Sigmoid colon (tissue), 7 donors: ENCODE data around the gene CEP70. TPM values are rescaled to one million over a fixed set of nuclear protein-coding genes. Genes with fewer than 3 reads are reported as not detected.

Source experiments
- DNase-seq: peaks from one replicate; pipeline ENCODE4 v3.0.0-alpha.2; 2019
- H3K27ac ChIP-seq, 4 donors: fragments of 200-600 bp; sonication (generic); one replicate each; pipeline ENCODE4 v1.5.1; 2016 to 2019; ENCODE audit warnings: mild to moderate bottlenecking in 1 of 4
- H3K27me3 ChIP-seq, 3 donors: fragments of 200-600 bp; sonication (generic); one replicate each; pipeline ENCODE4 v1.5.1; 2019; ENCODE audit warnings: mild to moderate bottlenecking in 1 of 3
- H3K36me3 ChIP-seq, 4 donors: fragments of 200-600 bp; sonication (generic); one replicate each; pipeline ENCODE4 v1.5.1; 2016 to 2019
- H3K4me1 ChIP-seq, 4 donors: fragments of 200-600 bp; sonication (generic); one replicate each; pipeline ENCODE4 v1.5.1; 2017 to 2019
- H3K4me3 ChIP-seq, 4 donors: fragments of 200-600 bp; sonication (generic); one replicate each; pipeline ENCODE4 v1.5.1; 2017 to 2019; ENCODE audit warnings: mild to moderate bottlenecking in 2 of 4, moderate library complexity in 1 of 4
- H3K9me3 ChIP-seq, 4 donors: fragments of 200-600 bp in 3 of 4; sonication (generic) in 3 of 4; one replicate each; pipeline versions ENCODE4 v1.5.1 to v1.6.1; 2013 to 2019
- EP300 ChIP-seq, 4 donors: sonication (generic); formaldehyde crosslinking; IDR thresholded peaks; one replicate each; pipeline ENCODE4 v1.6.1; 2017; ENCODE audit warnings: antibody characterized with exemption in 4 of 4
- POLR2A ChIP-seq, 2 donors: fragments of 450-650 bp; IDR thresholded peaks; one replicate each; pipeline ENCODE4 v1.6.1; 2016; ENCODE audit warnings: antibody characterized with exemption in 2 of 2, mild to moderate bottlenecking in 2 of 2, moderate library complexity in 2 of 2
- POLR2AphosphoS5 ChIP-seq, 4 donors: sonication (generic); formaldehyde crosslinking; IDR thresholded peaks; one replicate each; pipeline ENCODE4 v1.6.1; 2017; ENCODE audit warnings: antibody characterized with exemption in 4 of 4
- WGBS, 2 donors: extraction: QIAGEN DNeasy Blood & Tissue Kit; methylation state at CpG; one replicate each; pipeline ENCODE4 v1.1.7; 2013; 5-methylcytosine and 5-hydroxymethylcytosine counted together
- intact Hi-C: fragments of 100-400 bp; cut with DNase I; formaldehyde crosslinking; loops from one replicate; pipeline ENCODE4 v1.15.1; 2023
- polyA plus RNA-seq, 3 donors: library from polyadenylated mRNA; stranded (reverse); fragments of 200-250 nt; gene quantifications; one replicate each; pipeline ENCODE4 v1.2.3, GENCODE V29; 2013
- total RNA-seq, 4 donors: library from RNA; depleted of rRNA; stranded (reverse); fragments of >200 nt; gene quantifications; one replicate each; pipeline ENCODE4 v1.1.0, GENCODE V29; 2016
- TF ChIP-seq, protein P1 (sequence below), 4 experiments: fragments of 450-650 bp in 3 of 4; fragments of 200-600 bp in 1 of 4; IDR thresholded peaks; one replicate each; pipeline ENCODE4 v1.5.1; 2016 to 2019; ENCODE audit warnings: antibody characterized with exemption in 4 of 4, mild to moderate bottlenecking in 3 of 4, moderate library complexity in 2 of 4
- donor health status: healthy with polysubstance abuse.
- donor health status: Bipolar disorder and iron deficiency.
- donor health status: healthy.

Gene CEP70
- total and polyA plus RNA-seq, 7 donors = 12.0 to 77.2 (median 42.6) TPM

DNA sequence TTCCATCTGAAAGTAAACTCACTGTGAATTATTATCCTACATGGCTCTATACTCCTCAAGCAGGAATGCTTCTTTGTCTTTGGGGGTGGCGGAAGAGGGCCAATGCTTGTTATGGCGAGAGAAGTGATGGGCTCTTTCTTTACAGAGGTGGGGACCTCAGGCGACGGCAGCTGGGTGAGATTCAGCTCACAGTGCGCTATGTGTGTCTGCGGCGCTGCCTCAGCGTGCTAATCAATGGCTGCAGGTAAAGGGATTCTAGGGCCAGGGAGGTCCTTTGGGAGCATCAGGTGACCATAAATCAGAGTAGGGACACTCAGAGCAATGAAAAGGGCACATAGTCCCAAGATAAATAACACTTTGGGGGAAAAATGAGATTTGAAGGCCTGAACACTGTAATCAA, 120.7 kb downstream of the CEP70 start:
- H3K9me3 ChIP-seq = no peaks in the 10 kb centered on the region
- peaks cover 0 to 15% (median 0%) of the 10 kb centered on the region in 4 donors for H3K36me3 ChIP-seq
- 98% methylated on average over 8 of the region's 8 CpGs for WGBS, 2 donors
- H3K27ac ChIP-seq = no peak overlapping the region
- DNase-seq = peak; percentile 48
- no peak for TF ChIP-seq POLR2AphosphoS5 (IDR thresholded peaks at IDR 0.05)
- intact Hi-C loops = no loop called here
- H3K4me3 ChIP-seq = no peak overlapping the region
- no peaks in the 10 kb centered on the region for H3K27me3 ChIP-seq
- H3K4me1 ChIP-seq = peaks cover 0 to 35% (median 28%) of the 10 kb centered on the region in 4 donors

DNA sequence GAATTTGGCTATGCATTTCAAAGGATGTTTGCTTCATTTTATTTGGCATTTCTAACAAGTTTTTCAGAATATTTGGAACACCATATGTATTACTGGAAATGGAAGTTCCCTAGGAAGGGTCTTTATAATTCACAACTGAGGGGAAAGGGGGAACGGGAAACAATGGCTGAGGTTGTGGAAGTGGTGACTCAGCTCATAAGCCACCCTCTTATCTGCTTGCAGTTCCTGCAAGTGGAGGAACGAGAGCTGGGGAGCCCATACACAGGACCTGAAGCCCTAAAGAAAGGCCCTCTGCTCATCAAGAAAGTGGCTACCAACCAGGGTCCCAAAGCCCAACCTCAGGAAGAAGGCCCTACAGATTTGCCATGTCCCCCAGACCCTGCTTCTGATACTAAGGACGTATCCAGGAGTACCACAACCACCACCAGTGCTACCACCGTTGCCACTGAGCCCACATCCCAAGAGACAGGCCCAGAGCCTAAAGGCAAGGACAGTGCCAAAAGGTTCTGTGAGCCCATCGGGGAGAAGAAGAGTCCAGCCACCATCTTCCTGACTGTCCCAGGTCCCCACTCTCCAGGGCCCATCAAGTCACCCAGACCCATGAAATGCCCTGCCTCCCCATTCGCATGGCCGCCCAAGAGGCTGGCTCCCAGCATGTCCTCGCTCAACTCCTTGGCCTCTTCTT, 121.8 kb downstream of the CEP70 start:
- Histone ChIP-seq H3K9me3 (no peaks in the 10 kb centered on the region), H3K4me1 (peaks cover 0 to 46% (median 32%) of the 10 kb centered on the region in 4 donors), H3K27me3 (no peaks in the 10 kb centered on the region), H3K4me3 (no peak overlapping the region), H3K27ac (peak overlapping the region in 3 of 4 donors; percentile 61 to 89 (median 87)), H3K36me3 (peaks cover 0 to 7% (median 0%) of the 10 kb centered on the region in 4 donors)
- DNase-seq = no peak
- WGBS, 2 donors = 93 to 95% methylated on average over 8 of the region's 8 CpGs
- TF ChIP-seq POLR2AphosphoS5 (IDR thresholded peaks at IDR 0.05) (no peak), EP300 (IDR thresholded peaks at IDR 0.05) (no peak), POLR2A (IDR thresholded peaks at IDR 0.05) (no peak)
- TF ChIP-seq, protein P1, sequence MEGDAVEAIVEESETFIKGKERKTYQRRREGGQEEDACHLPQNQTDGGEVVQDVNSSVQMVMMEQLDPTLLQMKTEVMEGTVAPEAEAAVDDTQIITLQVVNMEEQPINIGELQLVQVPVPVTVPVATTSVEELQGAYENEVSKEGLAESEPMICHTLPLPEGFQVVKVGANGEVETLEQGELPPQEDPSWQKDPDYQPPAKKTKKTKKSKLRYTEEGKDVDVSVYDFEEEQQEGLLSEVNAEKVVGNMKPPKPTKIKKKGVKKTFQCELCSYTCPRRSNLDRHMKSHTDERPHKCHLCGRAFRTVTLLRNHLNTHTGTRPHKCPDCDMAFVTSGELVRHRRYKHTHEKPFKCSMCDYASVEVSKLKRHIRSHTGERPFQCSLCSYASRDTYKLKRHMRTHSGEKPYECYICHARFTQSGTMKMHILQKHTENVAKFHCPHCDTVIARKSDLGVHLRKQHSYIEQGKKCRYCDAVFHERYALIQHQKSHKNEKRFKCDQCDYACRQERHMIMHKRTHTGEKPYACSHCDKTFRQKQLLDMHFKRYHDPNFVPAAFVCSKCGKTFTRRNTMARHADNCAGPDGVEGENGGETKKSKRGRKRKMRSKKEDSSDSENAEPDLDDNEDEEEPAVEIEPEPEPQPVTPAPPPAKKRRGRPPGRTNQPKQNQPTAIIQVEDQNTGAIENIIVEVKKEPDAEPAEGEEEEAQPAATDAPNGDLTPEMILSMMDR (IDR thresholded peaks at IDR 0.05) = no peak
- intact Hi-C loops = no loop called here

DNA sequence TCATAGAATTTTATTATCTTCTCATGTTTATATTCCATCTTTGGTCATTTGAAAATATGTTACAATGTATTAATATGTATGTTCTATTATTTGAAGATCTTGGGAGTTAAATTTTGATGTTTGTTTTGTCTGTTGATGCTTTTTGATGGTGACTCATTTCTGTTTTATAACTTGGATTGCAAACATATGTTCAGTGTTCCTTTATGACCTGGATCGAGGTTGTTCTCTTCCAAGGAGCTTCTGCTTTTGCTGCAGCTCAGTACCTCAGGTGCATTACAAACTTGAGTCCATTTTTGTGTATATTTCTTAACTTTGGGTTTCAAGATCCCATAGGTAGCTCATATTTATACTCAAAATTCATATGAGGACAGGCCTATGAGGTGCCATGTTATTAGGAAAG, 122.6 kb downstream of the CEP70 start:
- peak overlapping the region in 3 of 4 donors; percentile 61 to 89 (median 87) for H3K27ac ChIP-seq
- peaks cover 0 to 5% (median 0%) of the 10 kb centered on the region in 4 donors for H3K36me3 ChIP-seq
- WGBS, 2 donors = 21 to 68% methylated on average over 1 of the region's 1 CpG
- no peak overlapping the region for H3K4me3 ChIP-seq
- TF ChIP-seq EP300 (IDR thresholded peaks at IDR 0.05) (no peak), POLR2AphosphoS5 (IDR thresholded peaks at IDR 0.05) (peak in 1 of 4 donors; percentile 16)
- intact Hi-C loops = loop anchor here (2.0 kb wide), 1 partner anchor 37 kb away; the partner anchor contains the start of gene ESYT3
- no peak for DNase-seq
- no peaks in the 10 kb centered on the region for H3K27me3 ChIP-seq
- H3K4me1 ChIP-seq = peaks cover 0 to 47% (median 32%) of the 10 kb centered on the region in 4 donors
- no peaks in the 10 kb centered on the region for H3K9me3 ChIP-seq

DNA sequence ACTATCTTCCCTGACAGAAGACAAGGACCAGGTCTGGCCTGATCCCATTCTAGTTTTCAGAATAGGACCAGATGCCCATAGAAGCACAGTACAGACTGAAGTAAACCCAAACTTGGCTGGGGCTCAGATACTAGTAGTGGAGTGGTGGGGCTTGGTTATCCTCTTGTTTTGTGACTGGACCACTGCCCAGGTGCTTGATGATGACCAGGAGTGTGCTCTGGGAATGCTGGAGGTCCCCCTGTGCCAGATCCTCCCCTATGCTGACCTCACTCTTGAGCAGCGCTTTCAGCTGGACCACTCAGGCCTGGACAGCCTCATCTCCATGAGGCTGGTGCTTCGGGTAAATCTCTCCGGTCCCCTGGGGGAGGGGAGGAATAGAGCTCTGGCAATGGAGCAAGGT, 123.4 kb downstream of the CEP70 start:
- peaks cover 0 to 47% (median 32%) of the 10 kb centered on the region in 4 donors for H3K4me1 ChIP-seq
- H3K27ac ChIP-seq = peak overlapping the region in 3 of 4 donors; percentile 80 to 89 (median 87)
- DNase-seq = peak; percentile 98
- H3K4me3 ChIP-seq = no peak overlapping the region
- H3K9me3 ChIP-seq = no peaks in the 10 kb centered on the region
- intact Hi-C loops = loop anchor here (2.0 kb wide), 1 partner anchor 36 kb away; the partner anchor contains the start of gene ESYT3
- 85 to 94% methylated on average over 3 of the region's 3 CpGs for WGBS, 2 donors
- no peaks in the 10 kb centered on the region for H3K36me3 ChIP-seq
- TF ChIP-seq, protein P1 (IDR thresholded peaks at IDR 0.05) = no peak
- peak; percentile 88 to 97 (median 92) for TF ChIP-seq EP300 (IDR thresholded peaks at IDR 0.05)
- peak; percentile 95 to 99 (median 98) for TF ChIP-seq POLR2AphosphoS5 (IDR thresholded peaks at IDR 0.05)
- no peaks in the 10 kb centered on the region for H3K27me3 ChIP-seq

DNA sequence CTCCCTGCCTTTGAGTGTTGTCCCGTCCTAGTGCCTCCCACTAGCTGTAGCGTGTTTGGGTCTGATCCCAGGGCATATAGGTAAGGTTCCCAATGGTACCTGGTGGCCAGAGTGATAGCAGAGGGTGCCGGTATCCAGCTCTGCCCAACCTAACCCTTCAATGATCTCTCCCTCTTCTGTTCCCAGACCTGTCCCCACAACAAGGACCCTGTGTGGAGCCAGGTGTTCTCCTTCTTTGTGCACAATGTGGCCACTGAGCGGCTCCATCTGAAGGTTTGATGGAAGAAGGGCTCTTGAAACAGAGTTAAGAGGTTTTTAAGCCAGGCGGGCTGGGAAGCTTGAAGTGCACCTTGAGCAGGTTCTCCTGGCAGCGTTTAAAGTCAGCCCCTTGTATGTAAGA, 124.2 kb downstream of the CEP70 start:
- intact Hi-C loops = loop anchor here (1.0 to 2.0 kb wide), 2 partner anchors 24 to 35 kb away; partner anchors contain the start of gene ESYT3
- Histone ChIP-seq H3K9me3 (no peaks in the 10 kb centered on the region), H3K36me3 (no peaks in the 10 kb centered on the region), H3K27me3 (no peaks in the 10 kb centered on the region), H3K4me3 (no peak overlapping the region), H3K27ac (peak overlapping the region in 3 of 4 donors; percentile 80 to 89 (median 87)), H3K4me1 (peaks cover 0 to 47% (median 32%) of the 10 kb centered on the region in 4 donors)
- 87 to 88% methylated on average over 6 of the region's 6 CpGs for WGBS, 2 donors
- DNase-seq = no peak
- TF ChIP-seq POLR2AphosphoS5 (IDR thresholded peaks at IDR 0.05) = no peak
- TF ChIP-seq, protein P1 (IDR thresholded peaks at IDR 0.05) = no peak
- no peak for TF ChIP-seq EP300 (IDR thresholded peaks at IDR 0.05)
- TF ChIP-seq POLR2A (IDR thresholded peaks at IDR 0.05) = no peak
